D721Med (cell line): ENCODE measurements around the gene BTN2A1.
"Not testable (repeated sequence)": the region's sequence is repeated elsewhere in the genome, so short reads cannot be mapped to it uniquely, and the experiment has no call there.

Experiments used
- DNase-seq: peaks from one replicate; pipeline ENCODE4 v3.0.0; 2011; ENCODE audit warnings: low spot score; ENCODE audit not compliant: insufficient read length
- FAIRE-seq: peaks from 2 replicates; lab custom pipeline; 2011; peaks lifted over from hg19 to GRCh38; lab: Jason Lieb, UNC
- TF ChIP-seq, protein P1 (sequence below): IDR thresholded peaks from 2 replicates; pipeline ENCODE4 v1.5.1; 2012; ENCODE audit warnings: mild to moderate bottlenecking, control low read depth; ENCODE audit not compliant: insufficient read depth; ENCODE audit errors: missing control alignments

The BTN2A1 gene

DNA sequence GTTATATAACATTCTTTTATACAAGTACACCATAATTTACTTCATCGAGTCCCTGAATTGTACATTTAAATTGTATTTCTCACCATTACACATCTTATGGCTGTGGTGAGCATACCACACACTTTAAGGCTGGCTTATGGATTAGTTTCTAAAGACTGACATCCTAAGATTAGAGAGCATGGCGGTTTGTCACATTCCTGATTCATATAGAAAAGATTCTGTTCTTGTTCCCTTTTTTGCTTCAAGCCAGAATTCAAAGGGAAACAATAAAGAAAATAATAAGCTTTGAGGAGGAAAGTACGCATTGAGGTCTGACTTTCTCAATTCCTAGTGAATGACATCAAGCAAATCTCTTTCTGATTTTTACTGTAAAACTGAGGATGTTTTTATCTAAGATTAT, 44.9 kb downstream of the BTN2A1 start:
- TF ChIP-seq, protein P1, sequence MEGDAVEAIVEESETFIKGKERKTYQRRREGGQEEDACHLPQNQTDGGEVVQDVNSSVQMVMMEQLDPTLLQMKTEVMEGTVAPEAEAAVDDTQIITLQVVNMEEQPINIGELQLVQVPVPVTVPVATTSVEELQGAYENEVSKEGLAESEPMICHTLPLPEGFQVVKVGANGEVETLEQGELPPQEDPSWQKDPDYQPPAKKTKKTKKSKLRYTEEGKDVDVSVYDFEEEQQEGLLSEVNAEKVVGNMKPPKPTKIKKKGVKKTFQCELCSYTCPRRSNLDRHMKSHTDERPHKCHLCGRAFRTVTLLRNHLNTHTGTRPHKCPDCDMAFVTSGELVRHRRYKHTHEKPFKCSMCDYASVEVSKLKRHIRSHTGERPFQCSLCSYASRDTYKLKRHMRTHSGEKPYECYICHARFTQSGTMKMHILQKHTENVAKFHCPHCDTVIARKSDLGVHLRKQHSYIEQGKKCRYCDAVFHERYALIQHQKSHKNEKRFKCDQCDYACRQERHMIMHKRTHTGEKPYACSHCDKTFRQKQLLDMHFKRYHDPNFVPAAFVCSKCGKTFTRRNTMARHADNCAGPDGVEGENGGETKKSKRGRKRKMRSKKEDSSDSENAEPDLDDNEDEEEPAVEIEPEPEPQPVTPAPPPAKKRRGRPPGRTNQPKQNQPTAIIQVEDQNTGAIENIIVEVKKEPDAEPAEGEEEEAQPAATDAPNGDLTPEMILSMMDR: no peak
- FAIRE-seq: no peak
- no peak for DNase-seq

DNA sequence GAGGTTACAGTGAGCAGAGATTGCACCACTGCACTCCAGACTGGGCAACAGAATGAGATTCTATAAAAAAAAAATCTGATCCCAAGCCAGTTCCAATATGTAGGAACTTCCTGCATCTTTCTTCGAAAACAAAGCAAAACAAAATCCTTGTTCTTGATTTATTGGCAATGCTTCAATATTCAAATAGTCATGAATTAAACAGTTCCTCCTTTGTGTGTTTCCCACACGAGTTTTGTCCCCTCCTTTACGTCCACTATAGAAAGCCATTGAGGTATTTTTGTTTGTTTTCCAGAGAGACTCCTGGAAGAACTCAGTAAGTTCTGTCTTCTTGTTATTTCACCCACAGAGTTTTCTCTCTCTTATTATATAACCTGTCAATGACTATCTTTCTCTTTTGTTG, 49.9 kb downstream of the BTN2A1 start:
- FAIRE-seq: no peak
- TF ChIP-seq, protein P1: no peak
- no peak for DNase-seq

DNA sequence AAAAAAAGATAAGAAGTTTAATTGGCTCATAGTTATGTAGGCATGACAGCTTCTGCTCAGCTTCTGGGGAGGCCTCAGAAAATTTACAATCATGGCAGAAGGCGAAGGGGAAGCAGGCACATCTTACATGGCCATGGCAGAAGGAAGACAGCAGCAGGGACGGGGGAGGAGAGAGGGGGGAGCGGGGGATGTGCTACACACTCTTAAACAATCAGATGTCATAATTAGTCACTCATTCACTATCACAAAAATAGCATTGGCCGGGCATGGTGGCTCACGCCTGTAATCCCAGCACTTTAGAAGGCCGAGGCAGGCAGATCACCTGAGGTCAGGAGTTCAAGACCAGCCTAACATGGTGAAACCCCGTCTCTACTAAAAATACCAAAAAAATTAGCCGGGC, 53.3 kb downstream of the BTN2A1 start:
- not testable (repeated sequence) for DNase-seq

DNA sequence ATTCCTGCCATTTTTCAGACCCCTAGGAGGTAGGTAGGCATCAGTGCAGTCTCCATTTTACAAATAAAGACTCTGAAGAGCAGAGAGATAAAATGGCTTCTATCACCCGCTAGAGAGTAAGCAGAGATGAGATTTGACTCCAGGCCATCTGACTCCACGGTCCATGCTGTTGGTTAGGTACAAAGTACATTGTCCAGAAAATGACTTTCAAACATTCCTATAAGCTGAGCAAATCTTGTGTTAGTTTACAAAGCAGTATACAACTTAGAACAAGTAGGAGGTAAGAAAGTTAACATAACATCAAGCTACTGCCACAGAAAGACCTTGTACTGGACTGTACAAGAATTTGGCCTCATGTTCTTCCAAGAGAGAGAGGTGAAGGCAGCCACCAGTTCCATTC, 57.2 kb downstream of the BTN2A1 start:
- FAIRE-seq (no peak), DNase-seq (no peak)
- TF ChIP-seq, protein P1: no peak

More for the DNA sequence above, 53.3 kb downstream of the BTN2A1 start:
- not testable (repeated sequence) for FAIRE-seq

DNA sequence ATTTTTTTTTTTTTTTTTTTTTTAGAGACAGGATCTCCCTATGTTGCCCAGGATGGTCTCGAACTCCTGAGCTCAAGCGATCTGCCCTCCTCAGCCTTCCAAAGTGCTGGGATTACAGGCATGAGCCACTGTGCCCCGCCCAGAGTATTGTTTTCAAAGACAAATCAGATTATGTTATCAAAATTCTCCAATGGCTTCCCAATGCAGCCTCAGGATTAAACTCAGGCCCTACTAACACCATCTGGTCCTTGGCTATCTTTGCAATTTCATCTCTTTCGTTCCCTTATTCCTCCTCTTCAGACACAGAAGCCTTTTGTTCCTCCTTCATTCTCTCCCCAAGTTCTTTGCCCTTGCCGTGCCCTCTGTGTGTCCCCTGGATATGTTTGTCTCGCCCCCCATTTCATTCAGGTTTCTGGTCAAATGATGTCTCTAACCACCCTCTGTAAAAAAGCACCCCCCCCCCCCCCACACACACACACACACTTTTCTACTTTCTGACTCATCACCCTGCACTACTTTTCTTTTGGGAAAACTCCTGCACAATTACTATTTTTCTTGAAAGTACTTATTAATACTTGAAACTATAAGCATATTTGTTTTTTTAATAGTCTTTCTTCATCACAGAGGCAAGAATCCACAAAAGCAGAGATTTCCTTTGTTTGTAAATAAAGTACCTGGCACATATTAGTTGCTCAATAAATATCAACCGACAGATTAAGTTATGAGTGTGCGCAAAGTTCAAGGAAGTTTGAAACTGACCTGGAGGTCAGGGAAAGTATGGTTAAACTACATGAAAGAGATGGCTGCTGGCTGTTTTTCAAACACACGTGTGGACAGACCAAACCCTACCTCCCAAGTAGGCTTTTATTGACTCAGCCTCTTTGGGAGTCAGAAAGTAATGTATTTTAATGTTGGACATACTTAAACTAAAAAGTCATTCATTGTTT, 59.0 kb downstream of the BTN2A1 start:
- FAIRE-seq: no peak
- TF ChIP-seq, protein P1: no peak
- peak; percentile 53 for DNase-seq
